ENCODE data around the gene SFXN1. TPM values are rescaled to one million over a fixed set of nuclear protein-coding genes. Genes with fewer than 3 reads are reported as not detected.
"Not testable (repeated sequence)": the region's sequence is repeated elsewhere in the genome, so short reads cannot be mapped to it uniquely, and the experiment has no call there.

SFXN1 gene
- total RNA-seq, 1 donor from 2014 or later: 181 TPM

GRCh38 chr5:175452166-175452565, 26.2 kb upstream of the SFXN1 start:
- Histone ChIP-seq H3K27me3 (peaks cover 31% of the 10 kb centered on the region), H3F3A (ENCODE audit: low read depth) (peaks cover 5% of the 10 kb centered on the region), H3K9ac (no peak overlapping the region), H3K27ac (no peak overlapping the region), H3K4me2 (no peak overlapping the region), H4K20me1 (ENCODE audit: low read depth) (no peaks in the 10 kb centered on the region), H3K9me3 (ENCODE audit: low read depth) (no peaks in the 10 kb centered on the region), H3K36me3 (no peaks in the 10 kb centered on the region), H3K79me2 (ENCODE audit: low read depth) (no peaks in the 10 kb centered on the region), H3K4me1 (peaks cover 17% of the 10 kb centered on the region), H3K4me3 (no peak overlapping the region), H2AFZ (replicated peaks) (no peak overlapping the region)
- Mint-ChIP-seq H3K9me3 (no peaks in the 10 kb centered on the region), H3K4me3 (no peak overlapping the region), H3K4me1 (peaks cover 14% of the 10 kb centered on the region), H3K36me3 (no peaks in the 10 kb centered on the region), H3K27me3 (ENCODE audit: insufficient read depth, low read depth) (peaks cover 5% of the 10 kb centered on the region), H3K27ac (no peak overlapping the region)
- no peak for DNase-seq (ENCODE audit: low spot score)
- TF ChIP-seq, protein P1, sequence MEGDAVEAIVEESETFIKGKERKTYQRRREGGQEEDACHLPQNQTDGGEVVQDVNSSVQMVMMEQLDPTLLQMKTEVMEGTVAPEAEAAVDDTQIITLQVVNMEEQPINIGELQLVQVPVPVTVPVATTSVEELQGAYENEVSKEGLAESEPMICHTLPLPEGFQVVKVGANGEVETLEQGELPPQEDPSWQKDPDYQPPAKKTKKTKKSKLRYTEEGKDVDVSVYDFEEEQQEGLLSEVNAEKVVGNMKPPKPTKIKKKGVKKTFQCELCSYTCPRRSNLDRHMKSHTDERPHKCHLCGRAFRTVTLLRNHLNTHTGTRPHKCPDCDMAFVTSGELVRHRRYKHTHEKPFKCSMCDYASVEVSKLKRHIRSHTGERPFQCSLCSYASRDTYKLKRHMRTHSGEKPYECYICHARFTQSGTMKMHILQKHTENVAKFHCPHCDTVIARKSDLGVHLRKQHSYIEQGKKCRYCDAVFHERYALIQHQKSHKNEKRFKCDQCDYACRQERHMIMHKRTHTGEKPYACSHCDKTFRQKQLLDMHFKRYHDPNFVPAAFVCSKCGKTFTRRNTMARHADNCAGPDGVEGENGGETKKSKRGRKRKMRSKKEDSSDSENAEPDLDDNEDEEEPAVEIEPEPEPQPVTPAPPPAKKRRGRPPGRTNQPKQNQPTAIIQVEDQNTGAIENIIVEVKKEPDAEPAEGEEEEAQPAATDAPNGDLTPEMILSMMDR (IDR thresholded peaks at IDR 0.05): no peak
- TF ChIP-seq EZH2phosphoT487 (IDR thresholded peaks at IDR 0.05) (no peak), EZH2 (IDR thresholded peaks at IDR 0.05) (no peak)

DNA sequence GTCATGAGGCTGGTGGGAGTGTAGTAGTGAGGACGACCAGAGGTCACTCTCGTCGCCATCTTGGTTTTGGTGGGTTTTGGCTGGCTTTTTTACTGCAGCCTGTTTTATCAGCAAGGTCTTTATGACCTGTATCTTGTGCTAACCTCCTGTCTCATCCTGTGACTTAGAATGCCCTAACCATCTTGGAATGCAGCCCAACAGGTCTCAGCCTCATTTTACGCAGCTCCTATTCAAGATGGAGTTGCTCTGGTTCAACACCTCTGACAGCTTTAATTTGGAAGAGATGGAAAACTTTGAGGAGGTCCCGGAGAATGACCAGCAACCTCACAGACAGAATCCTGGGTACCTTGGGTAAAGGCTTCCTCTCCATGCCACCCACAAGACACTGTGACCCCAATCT, 24.0 kb upstream of the SFXN1 start:
- H4K20me1 ChIP-seq (ENCODE audit: low read depth); H3K4me1 ChIP-seq; H3K4me3 ChIP-seq; DNase-seq (ENCODE audit: low spot score); H3K9me3 ChIP-seq (ENCODE audit: low read depth); H3K27ac ChIP-seq; H3K36me3 ChIP-seq; H3K4me2 ChIP-seq; H3K36me3 Mint-ChIP-seq; H3K9me3 Mint-ChIP-seq; H3K4me3 Mint-ChIP-seq; H3F3A ChIP-seq (ENCODE audit: low read depth); H3K27ac Mint-ChIP-seq; H3K9ac ChIP-seq; H2AFZ ChIP-seq (replicated peaks); H3K79me2 ChIP-seq (ENCODE audit: low read depth); H3K27me3 Mint-ChIP-seq (ENCODE audit: insufficient read depth, low read depth); H3K4me1 Mint-ChIP-seq: not testable (repeated sequence)
- H3K27me3 ChIP-seq: peaks cover 21% of the 10 kb centered on the region

DNA sequence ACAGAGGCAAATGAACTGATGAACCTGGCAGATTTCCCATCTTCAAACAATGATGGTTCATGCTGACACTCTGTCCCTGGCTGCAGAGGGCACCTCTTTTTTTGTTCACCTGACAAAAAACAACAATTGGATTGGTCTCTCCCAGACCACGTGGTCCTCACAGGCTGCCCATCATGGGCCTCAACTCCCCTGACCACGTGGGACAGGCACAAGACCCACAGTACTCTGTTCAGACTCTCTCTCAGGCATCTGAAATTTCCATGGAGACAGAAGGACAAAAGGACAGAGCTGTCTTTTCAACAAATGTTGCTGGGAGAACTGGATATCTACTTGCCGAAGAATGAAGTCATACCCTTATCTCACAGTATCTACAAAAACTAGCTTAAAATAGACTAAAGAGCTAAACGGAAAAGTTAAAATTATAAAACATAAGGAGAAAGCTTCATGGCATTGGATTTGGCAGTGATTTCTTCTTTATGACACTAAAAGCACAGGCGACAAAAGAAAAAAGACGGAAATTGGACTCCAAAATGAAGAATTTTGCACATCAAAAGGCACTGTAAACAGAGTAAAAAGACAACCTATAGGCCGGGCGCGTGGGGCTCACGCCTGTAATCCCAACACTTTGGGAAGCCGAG, 22.1 kb upstream of the SFXN1 start:
- Mint-ChIP-seq H3K27me3 (ENCODE audit: insufficient read depth, low read depth) (peaks cover 2% of the 10 kb centered on the region), H3K27ac (no peak overlapping the region), H3K9me3 (no peaks in the 10 kb centered on the region), H3K4me3 (no peak overlapping the region), H3K36me3 (no peaks in the 10 kb centered on the region), H3K4me1 (no peaks in the 10 kb centered on the region)
- Histone ChIP-seq H3K36me3 (no peaks in the 10 kb centered on the region), H3K9me3 (ENCODE audit: low read depth) (no peaks in the 10 kb centered on the region), H3K4me1 (no peaks in the 10 kb centered on the region), H3K4me2 (no peak overlapping the region), H3K27ac (no peak overlapping the region), H4K20me1 (ENCODE audit: low read depth) (no peaks in the 10 kb centered on the region), H3K27me3 (peaks cover 11% of the 10 kb centered on the region), H3F3A (ENCODE audit: low read depth) (no peaks in the 10 kb centered on the region), H3K4me3 (no peak overlapping the region), H3K79me2 (ENCODE audit: low read depth) (no peaks in the 10 kb centered on the region), H2AFZ (replicated peaks) (no peak overlapping the region), H3K9ac (no peak overlapping the region)
- no peak for DNase-seq (ENCODE audit: low spot score)
- TF ChIP-seq, protein P1 (IDR thresholded peaks at IDR 0.05): no peak
- TF ChIP-seq EZH2 (IDR thresholded peaks at IDR 0.05) (no peak), EZH2phosphoT487 (IDR thresholded peaks at IDR 0.05) (no peak)

GRCh38 chr5:175457466-175457865, 20.9 kb upstream of the SFXN1 start:
- Histone ChIP-seq H3K9ac (no peak overlapping the region), H2AFZ (replicated peaks) (no peak overlapping the region), H3F3A (ENCODE audit: low read depth) (no peaks in the 10 kb centered on the region), H3K79me2 (ENCODE audit: low read depth) (no peaks in the 10 kb centered on the region), H3K36me3 (no peaks in the 10 kb centered on the region), H3K4me3 (no peak overlapping the region), H3K27ac (no peak overlapping the region), H3K4me1 (no peaks in the 10 kb centered on the region), H3K4me2 (no peak overlapping the region), H3K9me3 (ENCODE audit: low read depth) (no peaks in the 10 kb centered on the region), H4K20me1 (ENCODE audit: low read depth) (no peaks in the 10 kb centered on the region), H3K27me3 (peaks cover 6% of the 10 kb centered on the region)
- Mint-ChIP-seq H3K36me3 (no peaks in the 10 kb centered on the region), H3K9me3 (no peaks in the 10 kb centered on the region), H3K27ac (no peak overlapping the region), H3K27me3 (ENCODE audit: insufficient read depth, low read depth) (peaks cover 2% of the 10 kb centered on the region), H3K4me1 (no peaks in the 10 kb centered on the region), H3K4me3 (no peak overlapping the region)
- no peak for DNase-seq (ENCODE audit: low spot score)
- TF ChIP-seq EZH2 (IDR thresholded peaks at IDR 0.05) (no peak), EZH2phosphoT487 (IDR thresholded peaks at IDR 0.05) (no peak)
- TF ChIP-seq, protein P1 (IDR thresholded peaks at IDR 0.05): no peak

Measured in neural progenitor cell (in vitro differentiated cells).